ENCODE results near the gene AGAP1.

Gene AGAP1

DNA sequence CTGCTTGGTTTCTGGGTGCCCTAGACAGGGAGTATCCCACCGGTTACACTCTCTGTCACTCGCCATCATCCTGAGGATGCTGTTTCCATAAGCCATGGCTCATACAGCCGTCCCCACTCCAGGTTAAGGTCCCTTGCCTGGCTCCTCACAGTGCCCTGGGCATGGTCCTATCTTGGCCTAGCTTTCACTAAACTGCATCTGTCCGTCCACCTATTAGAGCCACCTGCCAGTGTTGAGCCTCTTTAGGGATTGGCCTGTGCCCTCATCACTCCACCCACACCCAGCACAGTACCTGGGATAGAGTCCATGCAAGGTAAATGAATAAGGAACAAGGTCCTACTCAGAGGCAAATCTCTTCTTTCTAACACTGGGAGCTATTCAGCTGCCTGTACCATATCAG lies 354.2 kb downstream of the AGAP1 start:
- H3K4me3 ChIP-seq (ENCODE audit: low read depth, low read length) = no peak overlapping the region
- no peak for DNase-seq (ENCODE audit: low read depth)
- TF ChIP-seq, protein P1, sequence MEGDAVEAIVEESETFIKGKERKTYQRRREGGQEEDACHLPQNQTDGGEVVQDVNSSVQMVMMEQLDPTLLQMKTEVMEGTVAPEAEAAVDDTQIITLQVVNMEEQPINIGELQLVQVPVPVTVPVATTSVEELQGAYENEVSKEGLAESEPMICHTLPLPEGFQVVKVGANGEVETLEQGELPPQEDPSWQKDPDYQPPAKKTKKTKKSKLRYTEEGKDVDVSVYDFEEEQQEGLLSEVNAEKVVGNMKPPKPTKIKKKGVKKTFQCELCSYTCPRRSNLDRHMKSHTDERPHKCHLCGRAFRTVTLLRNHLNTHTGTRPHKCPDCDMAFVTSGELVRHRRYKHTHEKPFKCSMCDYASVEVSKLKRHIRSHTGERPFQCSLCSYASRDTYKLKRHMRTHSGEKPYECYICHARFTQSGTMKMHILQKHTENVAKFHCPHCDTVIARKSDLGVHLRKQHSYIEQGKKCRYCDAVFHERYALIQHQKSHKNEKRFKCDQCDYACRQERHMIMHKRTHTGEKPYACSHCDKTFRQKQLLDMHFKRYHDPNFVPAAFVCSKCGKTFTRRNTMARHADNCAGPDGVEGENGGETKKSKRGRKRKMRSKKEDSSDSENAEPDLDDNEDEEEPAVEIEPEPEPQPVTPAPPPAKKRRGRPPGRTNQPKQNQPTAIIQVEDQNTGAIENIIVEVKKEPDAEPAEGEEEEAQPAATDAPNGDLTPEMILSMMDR (IDR thresholded peaks at IDR 0.05; ENCODE audit: low read depth, low read length, missing control alignments) = no peak

DNA sequence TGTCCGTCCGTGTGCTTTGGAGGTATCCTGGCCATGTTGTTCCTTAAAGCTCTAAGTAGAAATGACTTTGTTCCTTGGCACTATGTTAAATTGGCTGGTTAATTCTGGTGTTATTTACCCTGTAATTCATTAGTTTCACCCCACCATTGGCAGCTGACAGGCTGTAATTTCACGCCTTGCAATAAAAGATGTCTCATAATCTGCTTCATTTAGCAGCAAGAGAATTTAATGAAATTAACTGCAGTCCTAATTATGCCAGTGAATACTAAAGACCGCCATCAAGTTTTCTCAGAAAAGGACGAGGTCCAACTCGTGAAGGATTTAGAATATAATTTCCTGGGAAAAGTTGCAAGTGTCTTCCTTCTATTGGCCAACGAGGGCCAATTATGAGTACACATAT lies 355.1 kb downstream of the AGAP1 start:
- no peak for DNase-seq (ENCODE audit: low read depth)
- no peak overlapping the region for H3K4me3 ChIP-seq (ENCODE audit: low read depth, low read length)
- TF ChIP-seq, protein P1 (IDR thresholded peaks at IDR 0.05; ENCODE audit: low read depth, low read length, missing control alignments) = no peak

DNA sequence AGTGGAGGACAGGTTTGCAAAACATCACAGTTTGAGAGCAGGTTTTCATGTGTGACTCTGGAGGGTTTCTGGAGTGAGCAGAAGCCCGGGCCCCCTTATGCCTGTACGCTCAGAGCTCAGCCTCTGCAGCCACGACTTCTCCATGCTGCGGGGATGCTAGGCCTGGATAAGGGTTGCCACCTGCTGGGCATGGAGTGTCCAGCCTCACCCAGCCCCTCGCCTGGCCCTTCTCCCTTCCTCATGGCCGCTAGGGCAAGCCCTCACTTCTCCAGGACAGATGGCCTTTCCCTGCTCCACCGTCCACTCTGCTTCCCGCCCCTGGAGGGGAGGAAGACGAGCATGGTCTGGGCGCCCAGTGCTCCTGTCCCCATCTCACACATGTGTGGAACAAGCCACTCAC lies 355.6 kb downstream of the AGAP1 start:
- DNase-seq (ENCODE audit: low read depth) = no peak
- no peak overlapping the region for H3K4me3 ChIP-seq (ENCODE audit: low read depth, low read length)
- TF ChIP-seq, protein P1 (IDR thresholded peaks at IDR 0.05; ENCODE audit: low read depth, low read length, missing control alignments) = no peak

- no peak overlapping the region for H3K4me3 ChIP-seq (ENCODE audit: low read depth, low read length)
- no peak for DNase-seq (ENCODE audit: low read depth)
- TF ChIP-seq, protein P1 (IDR thresholded peaks at IDR 0.05; ENCODE audit: low read depth, low read length, missing control alignments) = no peak
Measured at GRCh38 chr2:235850289-235850688, 356.4 kb downstream of the AGAP1 start.

DNA sequence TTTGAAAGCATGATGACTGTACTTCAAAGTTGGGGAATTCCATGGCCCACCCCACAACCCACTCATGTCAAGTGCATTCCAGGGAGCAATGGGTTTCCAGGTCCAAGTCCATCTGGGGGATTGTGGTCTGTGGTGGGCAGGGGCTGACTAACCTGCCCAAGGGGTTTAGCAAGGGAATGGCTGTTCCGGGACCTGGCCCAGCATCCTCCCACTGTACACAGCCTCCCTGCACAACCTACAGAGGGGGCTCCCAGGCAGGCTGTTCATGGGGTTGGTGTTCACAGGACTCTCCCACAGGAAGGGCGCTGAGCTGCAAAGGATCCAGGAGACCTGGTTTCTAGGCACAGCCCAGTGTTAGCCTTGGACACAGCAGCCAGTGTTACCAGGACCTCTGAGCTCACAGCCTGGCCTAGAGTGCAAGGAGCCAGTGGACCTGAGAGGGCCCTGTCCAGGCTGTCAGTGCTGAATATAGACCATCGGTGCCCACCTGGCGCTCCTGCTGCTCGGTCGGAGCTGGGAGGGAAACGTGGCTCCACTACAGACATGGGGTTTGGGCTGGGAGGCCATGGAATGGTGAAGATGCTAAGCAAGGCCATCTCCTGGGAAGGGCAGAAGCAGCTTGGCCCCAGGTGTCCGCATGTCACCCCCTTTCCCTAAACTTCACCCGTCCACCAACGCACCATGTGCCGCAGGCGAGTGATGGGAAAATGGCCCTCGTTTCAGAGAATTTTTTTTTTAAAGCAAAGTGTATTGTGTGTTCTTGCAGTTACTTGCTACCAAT lies 357.1 kb downstream of the AGAP1 start:
- H3K4me3 ChIP-seq (ENCODE audit: low read depth, low read length) = no peak overlapping the region
- DNase-seq (ENCODE audit: low read depth) = no peak
- TF ChIP-seq, protein P1 (IDR thresholded peaks at IDR 0.05; ENCODE audit: low read depth, low read length, missing control alignments) = no peak

DNA sequence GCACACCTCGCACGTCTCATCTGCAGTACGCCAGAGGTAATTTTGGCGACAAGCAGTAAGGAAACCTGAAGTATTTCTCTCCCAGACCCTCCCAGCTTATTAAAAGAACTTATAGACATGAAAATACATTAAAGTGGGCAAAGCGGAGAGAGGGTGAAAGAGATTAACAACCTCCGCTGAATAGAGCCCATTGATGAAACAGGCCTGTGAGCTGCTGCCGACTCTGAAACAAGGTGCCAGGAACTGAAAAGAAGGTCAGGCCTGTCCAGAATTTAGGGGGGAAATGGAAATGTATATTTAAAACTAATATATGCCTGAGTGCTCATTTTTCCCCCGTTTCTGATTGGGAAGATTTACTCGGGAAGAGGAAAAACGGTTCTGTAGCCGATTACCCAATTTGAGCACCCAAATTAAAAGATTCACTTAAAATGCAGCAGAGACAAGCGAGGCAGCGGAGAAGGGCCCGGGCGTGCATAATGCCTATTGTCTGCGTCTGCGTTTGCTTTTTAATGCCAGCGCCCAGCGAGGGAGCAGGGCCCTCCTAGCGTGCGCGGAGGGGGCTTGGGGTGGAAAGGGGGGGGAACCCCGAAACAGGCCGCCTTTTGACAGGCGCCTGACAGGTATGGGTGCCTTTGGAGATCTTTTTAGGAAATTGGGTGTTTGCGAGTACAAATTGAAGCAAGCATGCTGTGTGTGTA lies 358.1 kb downstream of the AGAP1 start:
- H3K4me3 ChIP-seq (ENCODE audit: low read depth, low read length) = no peak overlapping the region
- TF ChIP-seq, protein P1 (IDR thresholded peaks at IDR 0.05; ENCODE audit: low read depth, low read length, missing control alignments) = no peak
- no peak for DNase-seq (ENCODE audit: low read depth)

Data from GM12864 (cell line).